Activated T-cell treated with anti-CD3 and anti-CD28 coated beads, Interleukin-2, amount 50 U/mL, for 24 hours (primary cell): ENCODE measurements around the gene NUDT19.
A peak's percentile ranks its signal among the peaks of the same experiment; 100 is the strongest.
"Not testable (repeated sequence)": the region's sequence is repeated elsewhere in the genome, so short reads cannot be mapped to it uniquely, and the experiment has no call there.

ENCODE experiments used
- DNase-seq: peaks from one replicate; pipeline ENCODE4 v3.0.0-alpha.2; 2020
- H3K27ac Mint-ChIP-seq: 2 replicates; pipeline ENCODE4 v1.8.0; 2020; ENCODE audit warnings: mild to moderate bottlenecking, mixed read lengths
- H3K27me3 Mint-ChIP-seq: 2 replicates; pipeline ENCODE4 v1.8.0; 2020; ENCODE audit warnings: mixed read lengths
- H3K36me3 Mint-ChIP-seq: 2 replicates; pipeline ENCODE4 v1.8.0; 2020; ENCODE audit warnings: low read depth, mixed read lengths
- H3K4me1 Mint-ChIP-seq: 2 replicates; pipeline ENCODE4 v1.8.0; 2020; ENCODE audit warnings: low read depth, mixed read lengths
- H3K4me3 Mint-ChIP-seq: 2 replicates; pipeline ENCODE4 v1.8.0; 2020; ENCODE audit warnings: mild to moderate bottlenecking, moderate library complexity, mixed read lengths
- H3K9me3 Mint-ChIP-seq: 2 replicates; pipeline ENCODE4 v1.8.0; 2020; ENCODE audit warnings: mixed read lengths

NUDT19 gene

GRCh38 chr19:32686847-32687475 lies 4.7 kb upstream of the NUDT19 start:
- Mint-ChIP-seq H3K27me3 (no peaks in the 10 kb centered on the region), H3K4me3 (no peak overlapping the region), H3K4me1 (peaks cover 22% of the 10 kb centered on the region), H3K27ac (no peak overlapping the region), H3K9me3 (no peaks in the 10 kb centered on the region), H3K36me3 (peaks cover 5% of the 10 kb centered on the region)
- DNase-seq = no peak

GRCh38 chr19:32687681-32688080 lies 3.9 kb upstream of the NUDT19 start:
- H3K4me3 Mint-ChIP-seq = no peak overlapping the region
- H3K27me3 Mint-ChIP-seq = no peaks in the 10 kb centered on the region

GRCh38 chr19:32688311-32688710 lies 3.3 kb upstream of the NUDT19 start:
- H3K27me3 Mint-ChIP-seq = no peaks in the 10 kb centered on the region
- peaks cover 13% of the 10 kb centered on the region for H3K36me3 Mint-ChIP-seq
- no peak overlapping the region for H3K4me3 Mint-ChIP-seq
- peaks cover 3% of the 10 kb centered on the region for H3K9me3 Mint-ChIP-seq
- H3K4me1 Mint-ChIP-seq = peaks cover 28% of the 10 kb centered on the region
- DNase-seq = no peak
- no peak overlapping the region for H3K27ac Mint-ChIP-seq

More at GRCh38 chr19:32687681-32688080, 3.9 kb upstream of the NUDT19 start:
- Mint-ChIP-seq H3K9me3 (no peaks in the 10 kb centered on the region), H3K4me1 (peaks cover 22% of the 10 kb centered on the region), H3K36me3 (peaks cover 7% of the 10 kb centered on the region), H3K27ac (no peak overlapping the region)
- DNase-seq = no peak

- no peaks in the 10 kb centered on the region for H3K27me3 Mint-ChIP-seq
- H3K4me3 Mint-ChIP-seq = peak overlapping the region; percentile 87
- peaks cover 4% of the 10 kb centered on the region for H3K9me3 Mint-ChIP-seq
- H3K27ac Mint-ChIP-seq = peak overlapping the region; percentile 89
- peaks cover 64% of the 10 kb centered on the region for H3K4me1 Mint-ChIP-seq
- peak; percentile 78 for DNase-seq
- H3K36me3 Mint-ChIP-seq = peaks cover 49% of the 10 kb centered on the region
Measured at GRCh38 chr19:32691952-32692726, 518 bp downstream of the NUDT19 start.

GRCh38 chr19:32692727-32693061 lies 1.1 kb downstream of the NUDT19 start:
- peaks cover 70% of the 10 kb centered on the region for H3K4me1 Mint-ChIP-seq
- H3K9me3 Mint-ChIP-seq = peaks cover 4% of the 10 kb centered on the region
- peak overlapping the region; percentile 87 for H3K4me3 Mint-ChIP-seq
- peaks cover 54% of the 10 kb centered on the region for H3K36me3 Mint-ChIP-seq
- no peaks in the 10 kb centered on the region for H3K27me3 Mint-ChIP-seq
- no peak for DNase-seq
- peak overlapping the region; percentile 89 for H3K27ac Mint-ChIP-seq

- DNase-seq = peak; percentile 59
- H3K36me3 Mint-ChIP-seq = peaks cover 62% of the 10 kb centered on the region
- not testable (repeated sequence) for H3K9me3 Mint-ChIP-seq, H3K27me3 Mint-ChIP-seq
- H3K27ac Mint-ChIP-seq = peak overlapping the region; percentile 89
- H3K4me1 Mint-ChIP-seq = peaks cover 77% of the 10 kb centered on the region
- H3K4me3 Mint-ChIP-seq = peak overlapping the region; percentile 87
Measured at GRCh38 chr19:32693151-32694108, 1.8 kb downstream of the NUDT19 start.

- Mint-ChIP-seq H3K4me3 (peak overlapping the region; percentile 87), H3K4me1 (peaks cover 81% of the 10 kb centered on the region), H3K27ac (peak overlapping the region; percentile 89), H3K36me3 (peaks cover 71% of the 10 kb centered on the region)
- not testable (repeated sequence) for H3K27me3 Mint-ChIP-seq, DNase-seq, H3K9me3 Mint-ChIP-seq
Measured at GRCh38 chr19:32694316-32694715, 2.7 kb downstream of the NUDT19 start.

- not testable (repeated sequence) for H3K9me3 Mint-ChIP-seq, DNase-seq, H3K27me3 Mint-ChIP-seq, H3K27ac Mint-ChIP-seq
- H3K4me3 Mint-ChIP-seq = peak overlapping the region; percentile 87
- peaks cover 76% of the 10 kb centered on the region for H3K36me3 Mint-ChIP-seq
- peaks cover 79% of the 10 kb centered on the region for H3K4me1 Mint-ChIP-seq
Measured at GRCh38 chr19:32694851-32695250, 3.2 kb downstream of the NUDT19 start.

- DNase-seq, H3K9me3 Mint-ChIP-seq, H3K27me3 Mint-ChIP-seq: not testable (repeated sequence)
- Mint-ChIP-seq H3K27ac (peak overlapping the region; percentile 26), H3K36me3 (peaks cover 83% of the 10 kb centered on the region), H3K4me3 (peak overlapping the region; percentile 31), H3K4me1 (peaks cover 78% of the 10 kb centered on the region)
Measured at GRCh38 chr19:32695506-32695905, 3.9 kb downstream of the NUDT19 start.

GRCh38 chr19:32696771-32697170 lies 5.2 kb downstream of the NUDT19 start:
- DNase-seq, H3K4me3 Mint-ChIP-seq, H3K9me3 Mint-ChIP-seq, H3K27me3 Mint-ChIP-seq: not testable (repeated sequence)
- Mint-ChIP-seq H3K36me3 (peaks cover 90% of the 10 kb centered on the region), H3K4me1 (peaks cover 72% of the 10 kb centered on the region), H3K27ac (peak overlapping the region; percentile 53)

- not testable (repeated sequence) for H3K27ac Mint-ChIP-seq, DNase-seq, H3K27me3 Mint-ChIP-seq, H3K4me3 Mint-ChIP-seq
- H3K36me3 Mint-ChIP-seq = peaks cover 96% of the 10 kb centered on the region
- peaks cover 51% of the 10 kb centered on the region for H3K4me1 Mint-ChIP-seq
- peaks cover 10% of the 10 kb centered on the region for H3K9me3 Mint-ChIP-seq
Measured at GRCh38 chr19:32700129-32700528, 8.5 kb downstream of the NUDT19 start.

- Mint-ChIP-seq H3K27me3 (no peaks in the 10 kb centered on the region), H3K9me3 (peaks cover 10% of the 10 kb centered on the region), H3K4me1 (peaks cover 45% of the 10 kb centered on the region), H3K4me3 (no peak overlapping the region), H3K36me3 (peaks cover 94% of the 10 kb centered on the region), H3K27ac (no peak overlapping the region)
- no peak for DNase-seq
Measured at GRCh38 chr19:32702010-32702409, 10.4 kb downstream of the NUDT19 start.

- not testable (repeated sequence) for H3K4me3 Mint-ChIP-seq
- H3K36me3 Mint-ChIP-seq = peaks cover 88% of the 10 kb centered on the region
- peaks cover 43% of the 10 kb centered on the region for H3K4me1 Mint-ChIP-seq
Measured at GRCh38 chr19:32704006-32704405, 12.4 kb downstream of the NUDT19 start.

GRCh38 chr19:32708457-32708856 lies 16.8 kb downstream of the NUDT19 start:
- peaks cover 5% of the 10 kb centered on the region for H3K9me3 Mint-ChIP-seq
- no peak overlapping the region for H3K4me3 Mint-ChIP-seq
- H3K36me3 Mint-ChIP-seq = peaks cover 74% of the 10 kb centered on the region
- peak; percentile 42 for DNase-seq
- H3K27ac Mint-ChIP-seq = peak overlapping the region; percentile 55
- no peaks in the 10 kb centered on the region for H3K27me3 Mint-ChIP-seq
- peaks cover 31% of the 10 kb centered on the region for H3K4me1 Mint-ChIP-seq

More at GRCh38 chr19:32704006-32704405, 12.4 kb downstream of the NUDT19 start:
- DNase-seq, H3K27me3 Mint-ChIP-seq, H3K27ac Mint-ChIP-seq: not testable (repeated sequence)
- H3K9me3 Mint-ChIP-seq = peaks cover 10% of the 10 kb centered on the region
